H9 (cell line): ENCODE data around the gene ADARB2. TPM values are rescaled to one million over a fixed set of nuclear protein-coding genes. Genes with fewer than 3 reads are reported as not detected.

Experiments
- DNase-seq: peaks from one replicate; pipeline ENCODE4 v3.0.0-alpha.2; 2017
- H2AFZ ChIP-seq: one replicate; pipeline ENCODE4 v1.6.1; 2013; ENCODE audit warnings: mild to moderate bottlenecking, low read length, control low read depth, moderate library complexity
- H2AK5ac ChIP-seq: 2 replicates; pipeline ENCODE4 v1.6.1; 2013; ENCODE audit warnings: low read length, control low read depth, mixed read lengths; ENCODE audit not compliant: insufficient read length
- H2BK120ac ChIP-seq: one replicate; pipeline ENCODE4 v1.6.1; 2013; ENCODE audit warnings: low read depth, mild to moderate bottlenecking, low read length, control low read depth, inconsistent platforms; ENCODE audit not compliant: poor library complexity, severe bottlenecking
- H2BK12ac ChIP-seq: 2 replicates; pipeline ENCODE4 v1.6.1; 2013; ENCODE audit warnings: low read length, control low read depth, mixed read lengths, low read depth; ENCODE audit not compliant: insufficient read length
- H2BK15ac ChIP-seq: 2 replicates; pipeline ENCODE4 v1.6.1; 2013; ENCODE audit warnings: low read depth, low read length, control low read depth
- H2BK20ac ChIP-seq: one replicate; pipeline ENCODE4 v1.6.1; 2013; ENCODE audit warnings: low read depth, mild to moderate bottlenecking, low read length, control low read depth, inconsistent platforms; ENCODE audit not compliant: poor library complexity, severe bottlenecking
- H2BK5ac ChIP-seq: 2 replicates; pipeline ENCODE4 v1.6.1; 2013; ENCODE audit warnings: low read length, control low read depth, mixed read lengths; ENCODE audit not compliant: insufficient read length
- H3K14ac ChIP-seq: 2 replicates; pipeline ENCODE4 v1.6.1; 2013; ENCODE audit warnings: low read length, control low read depth; ENCODE audit not compliant: insufficient read depth
- H3K18ac ChIP-seq: 2 replicates; pipeline ENCODE4 v1.6.1; 2013; ENCODE audit warnings: low read depth, mild to moderate bottlenecking, mixed read lengths, low read length, control low read depth; ENCODE audit not compliant: insufficient read length
- H3K23ac ChIP-seq: 2 replicates; pipeline ENCODE4 v1.6.1; 2013; ENCODE audit warnings: low read length, control low read depth, mixed read lengths, low read depth; ENCODE audit not compliant: insufficient read length
- H3K23me2 ChIP-seq: 2 replicates; pipeline ENCODE4 v1.6.1; 2013; ENCODE audit warnings: low read depth, mild to moderate bottlenecking, mixed read lengths, low read length, control low read depth; ENCODE audit not compliant: insufficient read length, poor library complexity, severe bottlenecking
- H3K27ac ChIP-seq: 2 replicates; pipeline ENCODE4 v1.5.1; 2013; ENCODE audit warnings: low read length, control low read depth, mixed read lengths, low read depth; ENCODE audit not compliant: insufficient read length
- H3K27me3 ChIP-seq: 2 replicates; pipeline ENCODE4 v1.6.1; 2013; ENCODE audit warnings: low read length, control low read depth, inconsistent platforms; ENCODE audit not compliant: insufficient read depth
- H3K4ac ChIP-seq: 2 replicates; pipeline ENCODE4 v1.6.1; 2013; ENCODE audit warnings: low read depth, mild to moderate bottlenecking, control low read depth, inconsistent platforms, low read length, moderate library complexity
- H3K4me1 ChIP-seq: 2 replicates; pipeline ENCODE4 v1.6.1; 2013; ENCODE audit warnings: low read length, control low read depth, inconsistent platforms; ENCODE audit not compliant: insufficient read depth
- H3K4me2 ChIP-seq: 2 replicates; pipeline ENCODE4 v1.6.1; 2013; ENCODE audit warnings: low read length, control low read depth, mixed read lengths; ENCODE audit not compliant: insufficient read length, insufficient read depth
- H3K56ac ChIP-seq: 2 replicates; pipeline ENCODE4 v1.6.1; 2013; ENCODE audit warnings: low read depth, mild to moderate bottlenecking, mixed read lengths, low read length, control low read depth; ENCODE audit not compliant: insufficient read length
- H3K79me1 ChIP-seq: 2 replicates; pipeline ENCODE4 v1.6.1; 2013; ENCODE audit warnings: low read depth, mild to moderate bottlenecking, moderate library complexity, low read length, control low read depth, inconsistent platforms; ENCODE audit not compliant: insufficient read depth, poor library complexity, severe bottlenecking
- H3K79me2 ChIP-seq: 2 replicates; pipeline ENCODE4 v1.6.1; 2013; ENCODE audit warnings: low read length, control low read depth, inconsistent platforms; ENCODE audit not compliant: insufficient read depth
- H3K9ac ChIP-seq: 2 replicates; pipeline ENCODE4 v1.6.1; 2013; ENCODE audit warnings: low read length, control low read depth, mixed read lengths; ENCODE audit not compliant: insufficient read length; ENCODE audit errors: extremely low read depth
- H3K9me3 ChIP-seq: one replicate; pipeline ENCODE4 v1.6.1; 2013; ENCODE audit warnings: low read depth, low read length, inconsistent platforms; ENCODE audit not compliant: control insufficient read depth
- H3T11ph ChIP-seq: one replicate; pipeline ENCODE4 v1.6.1; 2013; ENCODE audit warnings: mild to moderate bottlenecking, low read length, control low read depth, inconsistent platforms
- H4K20me1 ChIP-seq: one replicate; pipeline ENCODE4 v1.6.1; 2013; ENCODE audit not compliant: control insufficient read depth, insufficient read length, insufficient read depth
- H4K5ac ChIP-seq: 2 replicates; pipeline ENCODE4 v1.6.1; 2013; ENCODE audit warnings: low read depth, mild to moderate bottlenecking, mixed read lengths, low read length, control low read depth; ENCODE audit not compliant: insufficient read length
- H4K8ac ChIP-seq: replicated peaks from 2 replicates; pipeline ENCODE4 v1.6.1; 2013; ENCODE audit warnings: low read length, control low read depth, mixed read lengths, low read depth; ENCODE audit not compliant: insufficient read length
- H4K91ac ChIP-seq: 2 replicates; pipeline ENCODE4 v1.6.1; 2013; ENCODE audit warnings: low read depth, mild to moderate bottlenecking, moderate library complexity, mixed read lengths, low read length, control low read depth; ENCODE audit not compliant: insufficient read length
- H3K27ac Mint-ChIP-seq, 3 experiments: 2 replicates in 2 of 3; 3 replicates in 1 of 3; pipeline ENCODE4 v1.8.0; 2020 to 2021; ENCODE audit warnings: mixed read lengths in 3 of 3, mild to moderate bottlenecking in 1 of 3, moderate library complexity in 1 of 3
- H3K27me3 Mint-ChIP-seq: 2 replicates; pipeline ENCODE4 v1.8.0; 2021; ENCODE audit warnings: low read depth, mild to moderate bottlenecking, moderate library complexity, mixed read lengths
- H3K36me3 Mint-ChIP-seq, 3 experiments: 2 replicates in 2 of 3; 3 replicates in 1 of 3; pipeline ENCODE4 v1.8.0; 2020 to 2021; ENCODE audit warnings: low read depth in 3 of 3, mixed read lengths in 3 of 3; ENCODE audit not compliant: insufficient read depth in 1 of 3
- H3K4me1 Mint-ChIP-seq, 2 experiments: 2 replicates each; pipeline ENCODE4 v1.8.0; 2020; ENCODE audit warnings: mixed read lengths in 2 of 2
- H3K4me3 Mint-ChIP-seq, 2 experiments: 2 replicates in 1 of 2; 3 replicates in 1 of 2; pipeline ENCODE4 v1.8.0; 2020 to 2021; ENCODE audit warnings: mild to moderate bottlenecking in 2 of 2, mixed read lengths in 2 of 2, moderate library complexity in 1 of 2
- H3K9me3 Mint-ChIP-seq, 2 experiments: 2 replicates in 1 of 2; 3 replicates in 1 of 2; pipeline ENCODE4 v1.8.0; 2020; ENCODE audit warnings: mild to moderate bottlenecking in 2 of 2, mixed read lengths in 2 of 2, moderate library complexity in 1 of 2
- WGBS: extraction: QIAGEN DNeasy Blood & Tissue Kit; methylation state at CpG from one replicate; pipeline ENCODE4 v1.1.7; 2013; ENCODE audit warnings: missing lambda C conversion rate, low lambda C conversion rate, mixed read lengths; ENCODE audit not compliant: insufficient read length; ENCODE audit errors: extremely low coverage; 5-methylcytosine and 5-hydroxymethylcytosine counted together
- total RNA-seq: library from RNA; stranded (reverse); gene quantifications from 2 replicates; pipeline ENCODE4 v1.2.1, GENCODE V29; 2021
- TF ChIP-seq, protein P1 (sequence below): fragments of 200-600 bp; sonication (generic); conservative IDR thresholded peaks from 3 replicates; pipeline ENCODE4 v1.8.0; 2021; ENCODE audit warnings: antibody characterized with exemption, mild to moderate bottlenecking

ADARB2 gene
- total RNA-seq, 1 experiment from 2014 or later, result 0.87 TPM

DNA sequence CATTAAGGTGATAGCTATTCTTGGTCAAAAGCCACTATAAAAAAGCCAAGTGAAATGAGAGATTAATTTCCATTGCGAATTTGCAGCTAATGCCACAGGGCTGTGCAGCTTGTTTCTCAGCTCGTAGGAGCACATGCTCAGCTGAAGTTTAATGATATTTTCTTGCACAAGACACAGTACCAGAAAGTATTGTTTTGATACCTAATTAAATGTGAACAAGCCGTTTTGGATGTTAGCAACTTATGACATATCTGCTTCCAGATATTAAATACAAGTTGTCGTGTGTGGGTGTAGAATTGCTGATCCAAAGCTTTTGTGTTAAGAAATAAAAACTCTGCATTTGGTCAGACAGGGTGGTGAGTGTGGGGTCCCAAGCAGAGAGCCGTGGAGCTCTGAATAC, 47.2 kb downstream of the ADARB2 start:
- no peak overlapping the region for H3K9ac ChIP-seq
- H3T11ph ChIP-seq, result no peak overlapping the region
- H3K79me2 ChIP-seq, result no peaks in the 10 kb centered on the region
- H3K23me2 ChIP-seq, result no peaks in the 10 kb centered on the region
- H2BK20ac ChIP-seq, result no peak overlapping the region
- no peak overlapping the region for H2AFZ ChIP-seq
- DNase-seq, result no peak
- Mint-ChIP-seq H3K4me3 (no peak overlapping the region), H3K36me3 (peaks cover 4 to 7% (median 5%) of the 10 kb centered on the region in 3 experiments; a peak in 5 of 7 replicates), H3K27me3 (no peaks in the 10 kb centered on the region; the same call in 1 of the 2 replicates), H3K4me1 (peaks cover 0 to 8% of the 10 kb centered on the region in 2 experiments), H3K9me3 (peaks cover 7 to 14% of the 10 kb centered on the region in 2 experiments; a peak in 4 of 5 replicates), H3K27ac (no peak overlapping the region)
- no peaks in the 10 kb centered on the region for H3K79me1 ChIP-seq
- no peak overlapping the region for H4K91ac ChIP-seq
- no peak overlapping the region for H3K56ac ChIP-seq
- WGBS, result no CpG with 5 or more reads among the region's 5 CpGs
- no peak overlapping the region for H3K23ac ChIP-seq
- H2BK5ac ChIP-seq, result no peak overlapping the region
- H4K8ac ChIP-seq, result no peak overlapping the region
- no peak overlapping the region for H4K5ac ChIP-seq
- H3K9me3 ChIP-seq, result no peaks in the 10 kb centered on the region
- no peak overlapping the region for H3K4ac ChIP-seq
- no peak overlapping the region for H2BK120ac ChIP-seq
- H3K4me1 ChIP-seq, result no peaks in the 10 kb centered on the region
- H3K14ac ChIP-seq, result no peak overlapping the region
- no peaks in the 10 kb centered on the region for H4K20me1 ChIP-seq
- H2BK15ac ChIP-seq, result no peak overlapping the region
- H3K27me3 ChIP-seq, result no peaks in the 10 kb centered on the region
- H2BK12ac ChIP-seq, result no peak overlapping the region
- H2AK5ac ChIP-seq, result no peak overlapping the region
- no peak overlapping the region for H3K18ac ChIP-seq
- TF ChIP-seq, protein P1, sequence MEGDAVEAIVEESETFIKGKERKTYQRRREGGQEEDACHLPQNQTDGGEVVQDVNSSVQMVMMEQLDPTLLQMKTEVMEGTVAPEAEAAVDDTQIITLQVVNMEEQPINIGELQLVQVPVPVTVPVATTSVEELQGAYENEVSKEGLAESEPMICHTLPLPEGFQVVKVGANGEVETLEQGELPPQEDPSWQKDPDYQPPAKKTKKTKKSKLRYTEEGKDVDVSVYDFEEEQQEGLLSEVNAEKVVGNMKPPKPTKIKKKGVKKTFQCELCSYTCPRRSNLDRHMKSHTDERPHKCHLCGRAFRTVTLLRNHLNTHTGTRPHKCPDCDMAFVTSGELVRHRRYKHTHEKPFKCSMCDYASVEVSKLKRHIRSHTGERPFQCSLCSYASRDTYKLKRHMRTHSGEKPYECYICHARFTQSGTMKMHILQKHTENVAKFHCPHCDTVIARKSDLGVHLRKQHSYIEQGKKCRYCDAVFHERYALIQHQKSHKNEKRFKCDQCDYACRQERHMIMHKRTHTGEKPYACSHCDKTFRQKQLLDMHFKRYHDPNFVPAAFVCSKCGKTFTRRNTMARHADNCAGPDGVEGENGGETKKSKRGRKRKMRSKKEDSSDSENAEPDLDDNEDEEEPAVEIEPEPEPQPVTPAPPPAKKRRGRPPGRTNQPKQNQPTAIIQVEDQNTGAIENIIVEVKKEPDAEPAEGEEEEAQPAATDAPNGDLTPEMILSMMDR, result no peak
- no peak overlapping the region for H3K27ac ChIP-seq
- H3K4me2 ChIP-seq, result no peak overlapping the region
